Stimulated activated CD4-positive, alpha-beta T cell treated with anti-CD3 and anti-CD28 coated beads, Interleukin-12 subunit alpha, Interleukin-12 subunit beta, amount 100 ng/mL, for 48 hours (primary cell): Measurements from ENCODE around the gene KATNIP.
A peak's percentile ranks its signal among the peaks of the same experiment; 100 is the strongest.
"Not testable (repeated sequence)": the region's sequence is repeated elsewhere in the genome, so short reads cannot be mapped to it uniquely, and the experiment has no call there.

Experiments
- DNase-seq, 3 donors: peaks; one replicate each; pipeline ENCODE4 v3.0.0-alpha.2; 2020; ENCODE audit warnings: low read depth in 2 of 3, low spot score in 1 of 3

KATNIP gene

DNA sequence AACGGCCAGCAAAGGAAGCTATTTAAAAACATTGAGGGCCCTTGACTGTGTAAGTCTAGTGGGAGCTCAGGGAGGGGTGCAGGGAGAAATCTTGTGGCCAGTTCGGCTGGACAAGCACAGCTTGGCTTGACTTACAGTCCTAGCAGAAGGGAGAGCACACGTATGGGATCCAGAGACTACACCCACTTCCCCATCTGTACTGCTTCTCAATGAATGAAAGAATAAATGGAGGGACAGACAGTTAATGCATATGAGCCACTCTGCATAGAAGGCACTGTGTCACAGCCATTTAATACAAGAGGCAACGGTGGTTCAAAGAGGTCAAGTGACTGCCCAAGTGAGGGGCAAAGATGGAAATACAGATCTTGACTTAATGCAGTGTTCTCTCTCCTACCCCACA, 15.7 kb upstream of the KATNIP start:
- no peak for DNase-seq

DNA sequence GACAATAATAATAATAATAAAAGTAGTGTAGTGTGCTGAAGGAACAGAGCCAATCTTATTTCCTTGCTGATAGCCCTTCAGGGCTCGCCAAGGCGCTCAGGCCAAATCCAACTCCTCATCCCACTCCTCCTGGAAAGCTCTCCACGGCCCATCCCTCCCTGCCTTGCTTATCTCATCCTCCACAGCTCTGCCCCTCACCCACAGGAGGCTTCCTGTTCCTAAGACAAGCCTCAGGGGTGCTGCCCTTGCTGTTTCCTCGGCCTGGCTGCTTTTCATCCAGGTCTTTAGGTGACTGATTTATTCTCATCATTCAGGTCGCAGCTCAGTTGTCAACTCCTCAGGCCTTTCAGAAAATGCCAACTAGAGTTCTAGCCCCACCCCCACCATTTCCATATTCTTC, 11.4 kb upstream of the KATNIP start:
- DNase-seq: no peak

DNA sequence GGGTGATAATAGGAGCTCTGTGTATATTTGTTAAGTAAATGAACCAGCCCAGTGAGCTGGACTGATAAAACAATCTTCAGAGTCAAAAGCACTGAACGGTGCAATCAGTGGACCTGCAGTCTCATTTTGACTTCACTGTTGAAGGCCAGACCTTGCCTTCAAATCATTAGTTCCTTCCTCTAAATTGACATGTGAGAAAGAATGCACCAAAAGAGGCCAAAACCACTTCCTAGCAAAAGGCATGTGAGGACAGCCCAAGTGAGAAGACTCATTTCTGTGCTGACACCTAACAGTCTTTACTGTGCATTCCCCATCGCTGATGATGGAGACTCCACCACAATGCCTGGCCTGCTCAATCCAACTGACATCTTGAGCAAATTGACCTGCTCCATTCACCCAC, 10.8 kb upstream of the KATNIP start:
- no peak for DNase-seq

DNA sequence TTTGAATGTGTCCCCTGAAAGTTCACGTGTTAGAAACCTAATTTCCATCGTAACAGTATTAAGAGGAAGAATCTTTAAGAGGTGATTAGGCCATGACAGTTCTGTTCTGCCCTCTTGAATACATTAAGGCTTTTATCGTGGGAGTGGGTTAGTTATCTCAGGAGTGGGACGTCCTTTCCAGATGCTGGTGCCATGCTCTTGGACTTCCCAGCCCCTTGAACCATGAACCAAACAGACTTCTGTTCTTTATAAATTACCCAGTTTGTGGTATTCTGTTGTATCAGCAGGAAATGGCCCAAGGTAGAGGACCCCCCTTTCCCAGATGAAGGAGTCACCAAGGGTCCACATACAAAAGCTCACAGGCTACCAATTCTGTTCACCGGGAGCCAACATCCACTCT, 10.3 kb upstream of the KATNIP start:
- no peak for DNase-seq

DNA sequence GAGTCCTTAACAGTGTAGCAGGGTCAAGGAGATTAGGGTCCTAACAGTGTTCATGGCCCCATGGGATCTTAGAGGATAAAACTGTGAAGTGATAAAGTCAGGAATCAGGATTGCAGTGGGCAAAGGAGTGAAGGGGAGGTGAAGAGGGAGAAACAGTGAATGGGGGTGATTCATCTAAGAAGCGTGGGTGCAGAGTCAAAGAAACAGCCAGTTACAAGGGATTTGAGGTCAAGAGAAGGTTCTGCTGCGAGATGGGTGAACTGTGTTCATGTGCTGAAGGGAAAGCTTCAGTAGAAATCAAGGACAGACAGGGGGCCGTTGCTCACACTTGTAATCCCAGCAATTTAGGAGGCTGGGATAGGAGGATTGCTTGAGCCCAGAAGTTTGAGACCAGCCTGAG, 6.1 kb upstream of the KATNIP start:
- DNase-seq: no peak

DNA sequence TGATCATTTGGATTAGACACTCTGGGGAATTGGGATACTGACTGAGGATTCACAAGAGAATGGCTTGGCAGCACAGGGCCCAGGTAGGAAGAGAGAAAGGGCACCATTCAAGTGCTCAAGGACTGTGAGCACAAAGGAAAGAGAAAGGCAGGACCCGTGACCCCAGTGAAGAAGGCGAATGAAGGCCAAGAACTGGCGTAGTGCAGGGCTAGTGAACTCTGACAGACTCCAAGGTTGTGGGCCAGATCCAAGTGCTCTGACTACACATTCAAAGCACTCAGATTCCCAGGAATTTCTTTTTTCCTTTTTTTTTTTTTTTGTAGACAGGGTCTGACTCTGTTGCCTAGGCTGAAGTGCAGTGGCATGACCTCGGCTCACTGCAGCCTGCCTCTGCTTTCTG, 5.3 kb upstream of the KATNIP start:
- no peak for DNase-seq

DNA sequence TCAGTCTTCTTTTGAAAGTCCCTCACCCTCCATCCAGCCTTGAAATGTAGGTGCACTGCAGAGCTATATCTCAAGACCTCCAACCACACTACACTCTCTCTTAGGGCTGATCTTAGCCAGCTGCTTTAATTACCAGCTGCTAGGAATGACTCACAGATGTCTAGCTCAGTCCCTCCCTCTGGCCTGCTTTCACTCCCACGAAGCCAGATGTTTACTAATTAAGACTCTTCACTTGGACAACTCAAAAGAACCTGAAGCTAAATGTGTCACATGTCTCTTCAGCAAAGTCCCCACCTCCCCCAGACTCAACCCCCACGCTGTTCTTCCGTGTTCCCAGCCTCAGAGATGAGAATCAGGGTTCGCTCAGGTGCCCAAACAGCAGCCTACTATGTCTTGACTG, 2.8 kb upstream of the KATNIP start:
- no peak for DNase-seq

DNA sequence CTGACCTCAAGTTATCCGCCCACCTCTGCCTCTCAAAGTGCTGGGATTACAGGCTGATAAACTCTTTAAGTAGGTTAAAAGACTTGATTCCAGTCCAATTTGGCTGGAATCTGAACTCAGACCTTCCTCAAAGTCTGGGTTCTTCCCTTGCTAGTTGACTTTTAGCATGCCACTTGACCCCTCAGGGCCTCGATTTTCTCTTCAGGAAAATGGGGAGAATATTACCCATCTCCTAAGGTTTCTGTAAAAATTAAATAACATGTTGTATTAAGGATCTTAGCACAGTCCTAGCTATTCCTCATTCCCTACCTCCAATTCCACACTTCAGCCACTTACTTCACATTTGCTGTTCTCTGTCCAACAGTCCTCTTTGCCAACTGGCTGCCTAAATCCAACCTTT, 2.1 kb upstream of the KATNIP start:
- DNase-seq: no peak

DNA sequence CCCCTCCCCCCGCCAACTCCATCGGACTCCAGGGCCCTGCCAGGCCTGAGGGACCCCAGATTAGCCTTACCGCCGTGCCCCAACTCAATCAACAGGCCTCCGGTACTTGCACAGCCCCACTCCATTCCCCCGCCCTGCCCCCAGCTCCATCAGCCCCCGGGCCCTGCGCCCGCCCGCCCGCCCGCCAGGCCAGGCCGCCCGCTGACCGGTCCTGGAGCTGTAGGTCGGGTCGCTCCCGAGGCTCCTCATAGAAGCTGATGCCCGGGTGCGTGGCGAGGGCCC, 539 bp upstream of the KATNIP start:
- DNase-seq: peak in 1 of 3 donors; percentile 9

DNA sequence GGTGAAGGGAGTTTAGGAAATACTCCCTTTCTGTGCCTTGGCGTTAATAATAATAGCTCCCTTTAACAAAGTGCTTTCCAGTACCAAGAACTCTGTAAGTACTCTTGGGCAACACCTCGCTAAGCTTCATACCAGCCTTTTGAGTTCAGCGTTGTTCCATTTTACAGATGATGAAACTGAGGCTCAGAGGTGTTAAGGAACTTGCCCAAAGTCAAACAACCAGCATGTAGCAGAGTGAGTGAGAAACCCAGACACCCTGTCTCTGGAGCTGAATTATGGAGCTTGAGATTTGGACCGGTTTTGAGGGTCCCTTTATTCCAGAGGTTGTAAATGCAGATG, 607 bp downstream of the KATNIP start:
- no peak for DNase-seq

DNA sequence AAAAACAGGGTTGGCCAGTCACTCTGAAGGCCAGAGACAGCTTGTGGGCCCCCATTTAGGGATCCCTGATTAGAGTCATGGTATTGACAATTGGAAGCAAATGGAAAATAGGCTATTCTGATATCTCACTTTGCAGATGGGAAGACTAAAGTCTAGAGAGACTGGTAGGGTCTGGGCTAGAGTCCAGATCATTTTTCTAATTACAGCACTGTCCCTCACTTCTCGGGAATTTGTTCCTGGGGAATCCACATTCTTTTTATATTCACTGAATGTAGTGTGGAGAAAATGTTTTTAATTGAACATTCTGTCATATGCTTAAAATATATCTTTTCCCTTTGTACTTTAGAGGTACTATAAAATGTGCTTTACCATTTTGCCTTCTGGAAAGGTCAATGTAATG, 1.1 kb downstream of the KATNIP start:
- no peak for DNase-seq

DNA sequence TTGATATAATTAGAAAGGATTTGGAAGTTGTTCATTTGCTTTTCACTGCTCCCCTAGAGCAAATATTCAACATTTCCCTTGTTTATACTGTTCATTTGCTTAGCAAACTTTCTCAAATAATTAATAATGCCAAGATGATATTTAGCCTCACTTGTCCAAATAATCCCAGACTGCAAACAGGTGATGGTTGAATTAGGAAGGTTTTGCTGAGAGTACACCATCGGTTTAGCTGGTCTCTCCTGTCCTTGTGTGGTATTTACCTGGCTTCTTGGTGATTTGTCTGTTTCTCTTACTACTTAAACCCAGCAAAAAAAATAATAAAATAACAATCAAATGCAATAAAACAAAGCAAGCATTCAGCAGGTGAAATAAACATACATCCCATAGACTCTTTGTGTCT, 6.5 kb downstream of the KATNIP start:
- DNase-seq: no peak

DNA sequence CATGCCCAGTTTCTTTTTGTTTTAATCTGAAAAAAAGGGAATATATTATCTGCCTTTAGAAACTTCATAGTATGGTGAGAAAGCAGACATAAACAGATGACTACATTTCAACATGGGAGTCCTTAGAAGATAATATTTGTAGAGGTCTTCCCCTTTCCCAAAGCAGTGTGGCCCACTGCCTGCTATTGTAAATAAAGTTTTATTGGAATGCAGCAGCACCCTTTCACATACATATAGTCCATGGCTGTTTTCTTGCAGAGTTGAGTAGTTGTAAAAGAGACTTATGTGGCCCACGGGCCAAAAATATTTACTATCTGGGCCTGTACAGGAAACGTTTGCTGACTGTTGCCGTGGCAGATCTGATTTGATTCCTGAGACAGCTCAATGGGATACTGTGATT, 8.5 kb downstream of the KATNIP start:
- DNase-seq: no peak

DNA sequence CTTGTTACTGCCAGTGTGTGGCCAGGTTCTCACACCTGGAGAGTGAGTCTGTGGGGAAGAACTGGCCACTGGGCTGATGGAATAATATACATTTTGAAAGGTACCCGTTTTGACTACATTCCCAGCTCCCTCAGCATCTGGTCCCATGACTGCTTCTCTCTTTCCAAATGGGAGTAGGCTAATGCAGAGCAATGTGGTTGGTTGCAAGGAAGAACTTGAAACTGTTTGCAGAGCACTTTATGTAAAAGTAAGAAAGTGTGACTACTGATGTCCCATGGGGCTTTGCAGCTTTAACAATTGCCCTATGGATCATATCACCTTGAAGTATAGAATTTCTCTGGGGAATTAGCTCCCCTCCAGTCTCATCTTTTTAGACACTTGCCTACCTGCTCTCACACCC, 9.0 kb downstream of the KATNIP start:
- no peak for DNase-seq

DNA sequence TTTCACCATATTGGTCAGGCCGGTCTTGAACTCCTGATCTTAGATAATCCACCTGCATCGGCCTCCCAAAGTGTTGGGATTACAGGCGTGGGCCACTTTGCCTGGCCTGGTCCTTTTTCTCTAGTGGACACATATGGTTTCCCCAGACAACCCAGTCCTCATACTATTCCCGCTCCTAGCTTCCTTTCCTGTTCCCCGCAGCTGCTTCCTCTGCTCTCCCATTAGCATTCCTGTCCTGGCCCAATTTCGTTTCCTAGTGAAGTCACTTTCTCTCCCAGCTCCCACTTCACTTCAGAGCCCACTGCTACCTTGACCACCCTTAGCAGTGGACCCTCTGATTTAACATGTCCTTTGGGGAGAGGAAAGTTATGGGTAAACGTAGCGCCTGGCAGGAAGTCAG, 11.3 kb downstream of the KATNIP start:
- DNase-seq: no peak

DNA sequence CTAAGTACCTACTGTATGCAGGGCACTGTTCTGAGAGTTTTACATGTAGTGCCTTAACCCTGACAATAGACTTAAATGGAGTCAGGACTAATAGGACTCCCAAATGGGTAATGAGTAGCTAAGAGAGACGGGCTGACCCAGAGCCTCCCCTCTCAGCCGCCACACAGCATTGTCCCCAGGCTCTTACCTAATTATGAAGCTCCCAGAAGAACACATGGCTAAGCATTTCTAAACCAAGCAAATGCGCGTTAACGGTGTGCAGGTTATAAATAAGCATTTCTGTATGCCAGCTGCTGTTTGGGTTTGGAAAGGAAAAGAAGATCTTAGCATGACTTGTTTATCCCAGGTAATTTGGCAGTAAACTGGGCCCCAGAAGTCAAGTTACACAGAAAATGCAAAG, 14.3 kb downstream of the KATNIP start:
- no peak for DNase-seq

DNA sequence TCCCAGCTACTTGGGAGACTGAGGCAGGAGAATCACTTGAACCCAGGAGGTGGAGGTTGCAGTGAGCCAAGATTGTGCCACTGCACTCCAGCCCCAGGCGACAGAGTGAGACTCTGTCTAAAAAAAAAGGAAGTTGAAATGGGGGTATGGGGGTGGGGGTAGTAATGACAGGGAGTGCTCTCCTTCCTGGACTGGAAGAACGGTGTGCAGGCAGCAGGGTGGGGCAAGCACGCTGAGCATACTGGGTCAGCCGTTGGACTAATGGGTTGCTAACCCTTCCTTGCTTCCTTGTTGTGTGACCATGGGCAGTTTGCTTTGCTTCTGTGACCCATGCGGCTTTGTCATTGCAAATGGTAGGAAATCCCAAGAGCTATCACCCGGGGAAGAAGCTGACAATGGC, 16.5 kb downstream of the KATNIP start:
- DNase-seq: no peak

DNA sequence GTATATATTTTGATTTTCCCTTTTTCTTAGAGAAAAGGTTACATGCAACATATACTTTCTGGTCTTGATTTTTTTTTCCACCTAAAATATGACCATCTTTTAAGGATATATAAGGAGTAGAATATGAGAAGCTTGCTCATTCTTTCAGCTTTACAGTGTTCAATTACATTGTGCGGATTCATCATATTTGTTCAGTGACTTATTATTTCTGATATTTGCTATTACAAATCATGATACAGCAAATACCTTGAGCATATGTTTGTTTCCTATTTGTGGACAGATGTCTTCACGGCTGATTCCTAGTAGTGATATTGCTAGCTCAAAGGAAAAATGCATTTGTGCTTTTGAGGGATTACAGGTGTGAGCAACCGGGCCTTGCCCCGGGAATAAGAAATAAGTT, 18.1 kb downstream of the KATNIP start:
- DNase-seq: no peak

DNA sequence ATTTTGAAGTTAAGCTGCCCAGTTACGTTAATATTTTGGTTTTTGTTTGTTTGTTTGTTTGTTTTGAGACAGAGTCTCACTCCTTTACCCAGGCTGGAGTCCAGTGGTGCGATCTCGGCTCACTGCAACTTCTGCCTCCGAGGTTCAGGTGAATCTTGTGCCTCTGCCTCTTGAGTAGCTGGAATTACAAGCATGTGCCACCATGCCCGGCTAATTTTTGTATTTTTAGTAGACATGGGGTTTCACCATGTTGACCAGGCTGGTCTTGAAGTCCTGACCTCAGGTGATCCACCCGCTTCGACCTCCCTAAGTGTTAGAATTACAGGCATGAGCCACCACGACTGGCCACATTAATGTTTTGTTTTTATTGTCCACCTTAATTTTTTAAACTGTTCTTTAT, 21.0 kb downstream of the KATNIP start:
- not testable (repeated sequence) for DNase-seq

DNA sequence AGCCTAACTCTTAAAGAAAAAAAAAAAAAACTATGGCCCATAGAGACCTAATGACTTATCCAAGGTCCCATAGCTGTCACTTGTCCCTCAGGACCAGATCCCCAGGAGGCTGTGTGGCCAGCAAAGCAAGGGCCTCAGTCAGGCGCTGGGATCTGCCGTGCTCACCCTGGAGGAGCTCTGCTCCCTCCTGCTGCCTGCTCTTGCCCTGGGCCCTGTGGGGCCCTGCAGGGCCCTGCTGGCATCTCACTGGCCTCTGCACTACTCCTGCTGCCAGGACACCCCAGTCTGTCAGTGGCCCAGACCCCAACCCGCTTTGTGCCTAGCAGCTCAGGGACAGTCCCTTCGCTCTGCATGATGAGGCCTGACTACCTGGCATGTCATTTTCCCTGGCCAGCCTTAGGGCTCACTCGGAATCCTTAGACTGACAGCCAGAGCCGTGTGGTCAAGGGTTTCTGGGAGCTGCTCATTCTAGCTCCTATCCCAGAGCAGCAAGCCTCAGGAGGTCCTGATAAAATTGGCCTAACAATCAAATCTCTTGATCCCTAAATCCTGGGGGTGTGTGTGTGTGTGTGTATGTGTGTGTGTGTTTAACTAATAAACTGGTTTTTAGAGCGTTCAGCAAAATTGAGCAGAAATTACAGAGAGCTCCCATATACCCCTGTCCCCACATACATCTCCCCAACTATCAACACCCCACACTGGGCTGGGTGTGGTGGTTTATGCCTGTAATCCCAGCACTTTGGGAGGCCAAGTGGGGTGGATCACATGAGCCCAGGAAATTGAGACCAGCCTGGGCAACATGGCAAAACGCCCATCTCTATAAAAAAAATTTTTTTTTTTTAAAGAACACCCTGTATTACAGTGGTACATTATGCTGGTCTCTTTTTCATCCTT, 21.7 kb downstream of the KATNIP start:
- no peak for DNase-seq

DNA sequence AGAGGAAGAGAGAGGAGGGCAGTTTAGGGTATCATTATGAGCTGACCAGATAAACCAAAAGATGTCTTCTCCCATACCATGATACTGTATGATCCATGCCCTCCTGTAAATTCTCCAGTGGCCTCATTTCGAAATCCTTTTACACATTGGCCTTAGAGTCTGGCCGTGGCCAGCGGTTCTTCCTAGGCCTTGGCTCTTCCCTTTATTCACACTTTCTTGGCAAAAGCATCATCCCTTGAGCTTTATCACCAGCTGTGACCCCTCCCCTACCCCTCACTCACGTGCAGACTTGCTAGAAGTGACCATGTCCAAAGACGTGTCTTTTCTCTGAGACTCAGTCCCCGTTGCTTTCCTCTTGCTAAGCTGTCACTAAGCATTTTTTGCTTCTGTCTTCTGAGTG, 22.8 kb downstream of the KATNIP start:
- no peak for DNase-seq

DNA sequence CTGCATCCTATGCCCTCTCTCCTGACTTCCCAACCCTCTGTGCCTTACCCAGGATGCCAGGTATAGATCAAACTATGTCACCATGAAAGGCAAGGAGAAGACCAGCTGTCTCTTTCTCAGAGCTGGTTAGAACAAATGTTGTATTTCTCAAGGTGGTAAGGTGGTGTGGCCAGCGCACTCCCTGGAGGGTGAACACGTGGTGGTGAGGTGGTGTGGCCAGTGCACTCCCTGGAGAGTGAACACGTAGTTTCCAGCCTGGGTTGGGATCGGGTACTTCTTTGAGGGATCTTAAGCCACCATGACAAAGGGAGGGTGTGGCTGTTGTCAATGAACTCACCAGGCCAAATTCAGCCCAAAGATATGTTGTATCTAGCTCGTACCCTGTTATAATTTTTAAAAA, 26.8 kb downstream of the KATNIP start:
- no peak for DNase-seq

DNA sequence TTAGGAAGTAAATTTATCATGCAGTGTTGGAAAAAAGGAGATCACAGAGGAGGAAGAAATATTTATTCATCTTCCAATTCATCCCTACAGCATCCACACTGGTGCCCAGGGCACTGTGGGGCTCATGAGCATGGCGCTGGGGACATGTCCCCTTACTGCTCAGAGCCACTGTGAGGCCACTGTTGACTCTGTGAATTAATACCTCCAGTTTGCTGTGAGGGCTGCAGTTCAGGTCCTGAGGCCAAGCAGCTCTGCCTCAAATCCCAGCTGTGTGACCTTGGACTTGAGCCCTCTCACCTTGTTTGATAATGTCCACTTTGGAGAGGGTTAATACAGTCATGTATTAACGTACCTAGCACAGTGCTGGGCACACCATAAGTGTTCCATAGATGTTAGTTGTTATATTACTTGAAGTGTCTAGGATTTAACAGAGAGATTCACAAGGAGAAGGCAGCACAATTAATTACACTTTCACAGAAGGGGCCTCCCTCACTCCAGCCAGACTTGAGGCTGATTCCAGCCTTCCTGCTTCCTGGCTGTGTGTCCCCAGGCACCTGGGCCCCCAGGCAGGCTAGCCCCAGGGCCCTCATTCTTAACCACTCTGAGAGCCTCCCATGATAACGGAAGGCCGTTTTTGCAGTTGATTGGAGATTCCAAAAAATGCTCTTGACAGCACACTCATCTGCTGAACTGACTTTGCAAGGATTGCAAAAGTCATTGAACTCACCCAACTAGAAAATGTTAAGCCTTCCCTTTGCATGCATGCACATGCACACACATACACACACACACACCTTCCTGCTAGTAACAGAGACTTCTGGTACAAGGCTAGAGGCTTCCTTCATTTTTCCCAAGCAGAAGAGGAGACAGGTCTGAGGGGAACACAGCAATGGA, 29.4 kb downstream of the KATNIP start:
- DNase-seq: no peak
